Measurements from ENCODE around the gene SEZ6L. TPM values are rescaled to one million over a fixed set of nuclear protein-coding genes. Genes with fewer than 3 reads are reported as not detected.

The SEZ6L gene
- total RNA-seq, 1 experiment from 2014 or later = not detected

GRCh38 chr22:26431261-26431995 is 262.2 kb downstream of the SEZ6L start:
- CTCF ChIA-PET = interaction anchor here (1.1 to 1.7 kb wide), 3 partner anchors 28 to 67 kb away, joined by 3 to 6 read pairs (median 4); no protein-coding TSS in a partner anchor

GRCh38 chr22:26432619-26433311 is 263.5 kb downstream of the SEZ6L start:
- Histone ChIP-seq H3K27ac (ENCODE audit: low read depth, low read length) (no peak overlapping the region), H4K20me1 (ENCODE audit: insufficient read depth) (no peaks in the 10 kb centered on the region), H3K4me2 (ENCODE audit: low read length) (no peak overlapping the region), H3K9ac (ENCODE audit: low read length) (no peak overlapping the region), H3K9me2 (ENCODE audit: insufficient read depth) (no peaks in the 10 kb centered on the region), H3K79me2 (ENCODE audit: insufficient read depth, low read length) (no peaks in the 10 kb centered on the region), H3K4me3 (replicated peaks in 1 of 2; ENCODE audit: low read depth in 1 of 2, low read length in 2 of 2) (no peak overlapping the region), H3K9me3 (ENCODE audit: control insufficient read depth in 1 of 2, insufficient read depth in 1 of 2, low read depth in 1 of 2, low read length in 2 of 2) (no peaks in the 10 kb centered on the region), H3K27me3 (ENCODE audit: insufficient read depth, low read length) (no peaks in the 10 kb centered on the region), H3K4me1 (ENCODE audit: control insufficient read depth in 1 of 2, insufficient read depth in 2 of 2, low read length in 2 of 2) (peaks cover 6 to 17% of the 10 kb centered on the region in 2 experiments), H2AFZ (ENCODE audit: low read depth, low read length, poor library complexity, severe bottlenecking) (no peak overlapping the region), H3K36me3 (ENCODE audit: control insufficient read depth in 1 of 2, insufficient read depth in 2 of 2, low read length in 2 of 2) (peaks cover 0 to 6% of the 10 kb centered on the region in 2 experiments; a peak in 1 of 4 replicates)
- ChIA-PET RAD21 (ENCODE audit: low non-redundant PET in 1 of 2, low total read pairs in 2 of 2, uncharacterized antibody in 2 of 2, unreplicated experiment in 2 of 2) (no interaction called here), CTCF (no interaction called here), POLR2A (no interaction called here)
- BruUV-seq (replicated peaks) = no TSS peak
- no peak for ATAC-seq
- no peak for DNase-seq (ENCODE audit: low read depth, low spot score)
- TF ChIP-seq ATF3 (IDR thresholded peaks at IDR 0.05) = no peak
- TF ChIP-seq EZH2phosphoT487 (IDR thresholded peaks at IDR 0.05; ENCODE audit: borderline replicate concordance) = no peak
- no peak for TF ChIP-seq SP1 (IDR thresholded peaks at IDR 0.05; ENCODE audit: low read depth)
- TF ChIP-seq CTCF (IDR thresholded peaks at IDR 0.05 in 2 of 3, conservative IDR thresholded peaks at IDR 0.05 in 1 of 3; ENCODE audit: borderline replicate concordance in 1 of 3, insufficient read depth in 1 of 3, low read depth in 2 of 3, low read length in 2 of 3) = no peak
- no peak for TF ChIP-seq RAD21 (IDR thresholded peaks at IDR 0.05; ENCODE audit: low read depth)
- intact Hi-C loops (cut with micrococcal nuclease) = no loop called here

More at GRCh38 chr22:26431261-26431995, 262.2 kb downstream of the SEZ6L start:
- ChIA-PET POLR2A (interaction anchor here (0.7 kb wide), 1 partner anchor 1690 kb away, joined by 3 read pairs; no protein-coding TSS in a partner anchor), RAD21 (ENCODE audit: low non-redundant PET in 1 of 2, low total read pairs in 2 of 2, uncharacterized antibody in 2 of 2, unreplicated experiment in 2 of 2) (no interaction called here)
- intact Hi-C loops (cut with micrococcal nuclease) = no loop called here
- H3K4me1 ChIP-seq (ENCODE audit: control insufficient read depth in 1 of 2, insufficient read depth in 2 of 2, low read length in 2 of 2) = peaks cover 6 to 17% of the 10 kb centered on the region in 2 experiments
- no peak for TF ChIP-seq ATF3 (IDR thresholded peaks at IDR 0.05)
- no peak for TF ChIP-seq ELF1 (IDR thresholded peaks at IDR 0.05; ENCODE audit: borderline replicate concordance, low read depth)
- no peaks in the 10 kb centered on the region for H3K79me2 ChIP-seq (ENCODE audit: insufficient read depth, low read length)
- DNase-seq (ENCODE audit: low read depth, low spot score) (no peak), ATAC-seq (no peak)
- H3K4me2 ChIP-seq (ENCODE audit: low read length) = no peak overlapping the region
- no peaks in the 10 kb centered on the region for H3K9me3 ChIP-seq (ENCODE audit: control insufficient read depth in 1 of 2, insufficient read depth in 1 of 2, low read depth in 1 of 2, low read length in 2 of 2)
- BruUV-seq (replicated peaks) = no TSS peak
- H3K9ac ChIP-seq (ENCODE audit: low read length) = no peak overlapping the region
- H3K4me3 ChIP-seq (replicated peaks in 1 of 2; ENCODE audit: low read depth in 1 of 2, low read length in 2 of 2) = no peak overlapping the region
- peaks cover 0 to 6% of the 10 kb centered on the region in 2 experiments; a peak in 1 of 4 replicates for H3K36me3 ChIP-seq (ENCODE audit: control insufficient read depth in 1 of 2, insufficient read depth in 2 of 2, low read length in 2 of 2)
- no peaks in the 10 kb centered on the region for H3K9me2 ChIP-seq (ENCODE audit: insufficient read depth)
- H3K27me3 ChIP-seq (ENCODE audit: insufficient read depth, low read length) = no peaks in the 10 kb centered on the region
- H4K20me1 ChIP-seq (ENCODE audit: insufficient read depth) = no peaks in the 10 kb centered on the region
- H3K27ac ChIP-seq (ENCODE audit: low read depth, low read length) = no peak overlapping the region
- H2AFZ ChIP-seq (ENCODE audit: low read depth, low read length, poor library complexity, severe bottlenecking) = no peak overlapping the region

Data from HCT116 (cell line).